HL-60 (cell line): ENCODE measurements around the gene MELTF.

ENCODE experiments used
- DNase-seq, 2 experiments: peaks; one replicate each; pipeline ENCODE4 v3.0.0-alpha.2; 2010 to 2020; ENCODE audit warnings: low read depth in 1 of 2, low spot score in 1 of 2
- H3K27ac ChIP-seq: fragments of 250-450 bp; sonication (Bioruptor Pico); replicated peaks from 2 replicates; pipeline ENCODE4 v1.5.1; 2020; ENCODE audit warnings: mild to moderate bottlenecking, moderate library complexity
- H3K27me3 ChIP-seq: fragments of 250-450 bp; sonication (Bioruptor Pico); 2 replicates; pipeline ENCODE4 v1.5.1; 2021; ENCODE audit warnings: mild to moderate bottlenecking, moderate library complexity; ENCODE audit not compliant: insufficient read depth, poor library complexity, severe bottlenecking
- H3K4me3 ChIP-seq: replicated peaks from 2 replicates; pipeline ENCODE4 v1.5.1; 2011; ENCODE audit warnings: mild to moderate bottlenecking, control low read depth, low read length; ENCODE audit not compliant: insufficient read depth
- CTCF ChIP-seq: IDR thresholded peaks from one replicate; pipeline ENCODE4 v1.5.1; 2011; ENCODE audit warnings: low read length, control low read depth, inconsistent platforms; ENCODE audit not compliant: insufficient read depth
- GABPA ChIP-seq: IDR thresholded peaks from 2 replicates; pipeline ENCODE4 v1.6.1; 2012; ENCODE audit warnings: low read depth
- POLR2AphosphoS5 ChIP-seq: IDR thresholded peaks from 2 replicates; pipeline ENCODE4 v1.6.1; 2012; ENCODE audit warnings: low read depth
- SPI1 ChIP-seq: IDR thresholded peaks from 2 replicates; pipeline ENCODE4 v1.6.1; 2012; ENCODE audit warnings: low read depth, mild to moderate bottlenecking, borderline replicate concordance
- TF ChIP-seq, protein P1 (sequence below): IDR thresholded peaks from 2 replicates; pipeline ENCODE4 v1.6.1; 2012; ENCODE audit warnings: low read depth; ENCODE audit not compliant: insufficient replicate concordance

Gene MELTF

DNA sequence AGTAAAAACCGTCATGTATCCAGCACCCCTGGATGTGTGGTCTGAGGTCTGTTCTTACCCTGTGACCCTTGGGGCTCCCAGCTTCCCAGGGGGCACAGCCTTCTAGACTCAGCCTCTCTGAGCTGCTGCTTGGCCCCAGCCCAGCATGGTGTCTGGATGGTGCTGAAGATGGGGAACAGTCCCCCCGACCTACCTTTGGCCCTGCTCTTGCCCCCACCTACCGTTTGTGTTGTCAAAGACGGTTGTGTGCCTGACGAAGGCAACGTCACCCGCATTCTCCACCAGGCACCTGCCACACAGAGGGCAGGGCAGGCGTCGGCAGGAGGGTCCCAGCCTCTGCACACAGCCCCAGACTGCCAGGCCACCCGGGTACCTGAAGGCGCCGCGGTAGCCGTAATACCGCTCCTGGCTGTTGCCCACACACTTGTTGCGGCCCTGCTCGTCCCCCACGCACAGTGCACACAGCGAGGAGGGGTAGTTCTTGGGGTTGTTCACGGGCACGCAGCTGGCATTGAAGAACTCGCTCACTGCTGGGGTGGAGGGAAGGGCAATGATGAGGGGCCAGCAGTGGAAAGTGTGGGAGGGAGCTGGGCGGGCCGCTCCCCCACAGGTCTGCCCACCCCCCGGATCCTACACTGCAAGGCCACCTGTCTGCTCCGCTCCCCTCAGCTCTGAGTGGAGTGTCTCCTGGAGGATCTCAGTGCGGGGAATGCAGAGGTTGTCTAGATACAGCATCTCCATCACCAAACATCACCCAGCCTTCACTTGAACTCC, 21.0 kb downstream of the MELTF start:
- TF ChIP-seq SPI1 (no peak), CTCF (no peak), GABPA (no peak), POLR2AphosphoS5 (no peak)
- TF ChIP-seq, protein P1, sequence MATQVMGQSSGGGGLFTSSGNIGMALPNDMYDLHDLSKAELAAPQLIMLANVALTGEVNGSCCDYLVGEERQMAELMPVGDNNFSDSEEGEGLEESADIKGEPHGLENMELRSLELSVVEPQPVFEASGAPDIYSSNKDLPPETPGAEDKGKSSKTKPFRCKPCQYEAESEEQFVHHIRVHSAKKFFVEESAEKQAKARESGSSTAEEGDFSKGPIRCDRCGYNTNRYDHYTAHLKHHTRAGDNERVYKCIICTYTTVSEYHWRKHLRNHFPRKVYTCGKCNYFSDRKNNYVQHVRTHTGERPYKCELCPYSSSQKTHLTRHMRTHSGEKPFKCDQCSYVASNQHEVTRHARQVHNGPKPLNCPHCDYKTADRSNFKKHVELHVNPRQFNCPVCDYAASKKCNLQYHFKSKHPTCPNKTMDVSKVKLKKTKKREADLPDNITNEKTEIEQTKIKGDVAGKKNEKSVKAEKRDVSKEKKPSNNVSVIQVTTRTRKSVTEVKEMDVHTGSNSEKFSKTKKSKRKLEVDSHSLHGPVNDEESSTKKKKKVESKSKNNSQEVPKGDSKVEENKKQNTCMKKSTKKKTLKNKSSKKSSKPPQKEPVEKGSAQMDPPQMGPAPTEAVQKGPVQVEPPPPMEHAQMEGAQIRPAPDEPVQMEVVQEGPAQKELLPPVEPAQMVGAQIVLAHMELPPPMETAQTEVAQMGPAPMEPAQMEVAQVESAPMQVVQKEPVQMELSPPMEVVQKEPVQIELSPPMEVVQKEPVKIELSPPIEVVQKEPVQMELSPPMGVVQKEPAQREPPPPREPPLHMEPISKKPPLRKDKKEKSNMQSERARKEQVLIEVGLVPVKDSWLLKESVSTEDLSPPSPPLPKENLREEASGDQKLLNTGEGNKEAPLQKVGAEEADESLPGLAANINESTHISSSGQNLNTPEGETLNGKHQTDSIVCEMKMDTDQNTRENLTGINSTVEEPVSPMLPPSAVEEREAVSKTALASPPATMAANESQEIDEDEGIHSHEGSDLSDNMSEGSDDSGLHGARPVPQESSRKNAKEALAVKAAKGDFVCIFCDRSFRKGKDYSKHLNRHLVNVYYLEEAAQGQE = no peak
- Histone ChIP-seq H3K4me3 (no peak overlapping the region), H3K27ac (no peak overlapping the region), H3K27me3 (no peaks in the 10 kb centered on the region)
- no peak for DNase-seq

GRCh38 chr3:197007953-197008352, 21.7 kb downstream of the MELTF start:
- no peak for DNase-seq
- Histone ChIP-seq H3K27ac (no peak overlapping the region), H3K27me3 (no peaks in the 10 kb centered on the region), H3K4me3 (no peak overlapping the region)
- TF ChIP-seq, protein P1 = no peak
- peak; percentile 44; the same call in 1 of the 2 replicates for TF ChIP-seq SPI1

DNA sequence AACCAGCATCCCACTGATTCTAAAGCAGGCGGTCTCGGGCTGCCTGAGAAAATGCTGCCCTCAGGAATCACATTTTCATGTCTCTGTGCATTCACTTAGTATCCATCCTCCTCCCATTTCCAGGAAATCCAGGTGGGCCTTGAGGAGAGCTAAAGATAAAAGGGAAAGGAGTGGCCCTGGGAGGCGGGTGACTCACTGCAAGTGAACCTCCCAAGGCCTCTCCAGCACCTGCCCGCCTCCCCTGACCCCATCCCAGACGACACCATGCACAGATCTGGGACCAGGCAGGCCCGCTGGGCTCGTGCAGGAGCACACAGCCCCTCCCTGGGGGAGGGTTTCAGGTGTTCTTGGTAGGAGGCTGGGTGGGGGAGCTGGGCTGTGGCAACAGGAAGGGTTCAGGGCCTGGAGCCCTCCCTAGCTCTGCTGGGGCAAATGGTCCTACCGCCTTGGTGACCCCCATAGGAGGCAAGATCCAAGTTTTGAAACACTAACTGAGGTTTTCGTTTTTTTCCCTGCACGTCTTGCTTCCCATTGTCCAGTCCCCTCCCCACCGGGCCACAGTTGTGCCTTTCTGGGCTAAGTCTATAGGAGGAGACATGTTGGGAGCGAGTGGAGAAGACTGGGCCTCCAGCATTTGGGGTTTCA, 22.2 kb downstream of the MELTF start:
- no peak overlapping the region for H3K4me3 ChIP-seq
- no peak for DNase-seq
- TF ChIP-seq, protein P1 = no peak
- no peak for TF ChIP-seq CTCF
- no peak for TF ChIP-seq SPI1
- no peak for TF ChIP-seq GABPA
- TF ChIP-seq POLR2AphosphoS5 = no peak
- H3K27me3 ChIP-seq = no peaks in the 10 kb centered on the region
- no peak overlapping the region for H3K27ac ChIP-seq
